Posterior vena cava (tissue), 2 donors: Measurements from ENCODE around the gene FCHO1. TPM values are rescaled to one million over a fixed set of nuclear protein-coding genes. Genes with fewer than 3 reads are reported as not detected.

ENCODE experiments used
- total RNA-seq, 2 donors: library from RNA; stranded (reverse); fragmentation: NEBNext Ultra II Directional; extraction: Animal tissue kit (Norgen Biotek cat#: 25700); gene quantifications; one replicate each; pipeline ENCODE4 v1.2.1, GENCODE V29; 2021
- donor health status: DM: yes; HTN: yes; CAD: no.
- donor health status: DM: yes; HTN: yes; CAD: no.

FCHO1 gene
- total RNA-seq, 2 donors from 2014 or later = 2.0 to 2.1 TPM

Other genes starting within 250 kb of the FCHO1 start
- gene PGLS, start 239.8 kb upstream of the FCHO1 start, total RNA-seq = 10 to 100 TPM; 39.8 to 48.7 TPM
- gene COLGALT1, start 195.8 kb upstream of the FCHO1 start, total RNA-seq = 10 to 100 TPM; 69.1 to 86.7 TPM
- under 1 TPM; 0.14 to 0.60 TPM for gene UNC13A, start 63.1 kb upstream of the FCHO1 start, total RNA-seq
- 10 to 100 TPM; 50.8 to 57.0 TPM for gene MAP1S, start 32.0 kb upstream of the FCHO1 start, total RNA-seq
- gene B3GNT3, start 43.7 kb downstream of the FCHO1 start, total RNA-seq = under 1 TPM in 1 of 2 donors, not detected in 1; 0.28 TPM
- not detected for gene INSL3, start 70.0 kb downstream of the FCHO1 start, total RNA-seq
- 1 to 10 TPM; 6.6 to 8.8 TPM for gene JAK3, start 96.5 kb downstream of the FCHO1 start, total RNA-seq
- 1,000 to 10,000 TPM; 1,284 to 1,308 TPM for gene RPL18A, start 108.4 kb downstream of the FCHO1 start, total RNA-seq
- gene SLC5A5, start 120.5 kb downstream of the FCHO1 start, total RNA-seq = not detected
- 10 to 100 TPM; 48.5 to 73.0 TPM for gene CCDC124, start 181.5 kb downstream of the FCHO1 start, total RNA-seq
- gene KCNN1, start 215.6 kb downstream of the FCHO1 start, total RNA-seq = under 1 TPM in 1 of 2 donors, not detected in 1; 0.33 TPM